SU-DHL-6 (cell line): ENCODE data around the gene LRRC75B.

Experiments used
- H2AFZ ChIP-seq: fragments of 200-600 bp; sonication (generic); 2 replicates; pipeline ENCODE4 v1.6.1; 2014; ENCODE audit warnings: low read depth, mild to moderate bottlenecking, moderate library complexity, mixed read lengths, antibody characterized with exemption, low read length; ENCODE audit not compliant: severe bottlenecking
- H3F3A ChIP-seq: fragments of 200-600 bp; shearing (Covaris generic); 2 replicates; pipeline ENCODE4 v1.6.0; 2016; ENCODE audit warnings: antibody characterized with exemption, mild to moderate bottlenecking; ENCODE audit not compliant: insufficient read depth
- H3K27ac ChIP-seq: fragments of 200-600 bp; sonication (generic); 2 replicates; pipeline ENCODE4 v1.5.1; 2016; ENCODE audit warnings: low read depth, mild to moderate bottlenecking, low read length, moderate library complexity, mixed read lengths
- H3K27me3 ChIP-seq: fragments of 200-600 bp; sonication (generic), shearing (Covaris generic); 2 replicates; pipeline ENCODE4 v1.6.0; 2014; ENCODE audit warnings: mild to moderate bottlenecking, low read length
- H3K36me3 ChIP-seq: fragments of 200-600 bp; sonication (generic); 2 replicates; pipeline ENCODE4 v1.6.1; 2014; ENCODE audit warnings: mild to moderate bottlenecking, low read length, mixed read lengths
- H3K4me2 ChIP-seq: fragments of 300-600, 200-600 bp; shearing (Covaris generic), sonication (generic); 2 replicates; pipeline ENCODE4 v1.6.0; 2014; ENCODE audit warnings: low read length, low read depth, mild to moderate bottlenecking; ENCODE audit not compliant: poor library complexity, severe bottlenecking
- H3K4me3 ChIP-seq: fragments of 200-600 bp; sonication (generic); 2 replicates; pipeline ENCODE4 v1.5.1; 2014; ENCODE audit warnings: antibody characterized with exemption, low read length, mild to moderate bottlenecking, mixed read lengths; ENCODE audit not compliant: insufficient read depth, poor library complexity, severe bottlenecking
- H3K79me2 ChIP-seq: fragments of 200-600 bp; sonication (generic); 2 replicates; pipeline ENCODE4 v1.6.1; 2014; ENCODE audit warnings: mild to moderate bottlenecking, low read length, moderate library complexity; ENCODE audit not compliant: insufficient read depth
- H3K9ac ChIP-seq: fragments of 200-600 bp; sonication (generic); 2 replicates; pipeline ENCODE4 v1.7.0; 2014; ENCODE audit warnings: mild to moderate bottlenecking, low read length
- H3K9me2 ChIP-seq: fragments of 200-600 bp; sonication (generic); replicated peaks from 2 replicates; pipeline ENCODE4 v1.6.1; 2014; ENCODE audit warnings: low read length; ENCODE audit not compliant: insufficient read depth
- H3K9me3 ChIP-seq: fragments of 200-600 bp; sonication (generic); 2 replicates; pipeline ENCODE4 v1.6.1; 2014; ENCODE audit warnings: low read length, mixed read lengths; ENCODE audit not compliant: insufficient read depth
- H4K20me1 ChIP-seq: fragments of 200-600 bp; sonication (generic); 2 replicates; pipeline ENCODE4 v1.6.1; 2014; ENCODE audit warnings: low read depth, mild to moderate bottlenecking, antibody characterized with exemption, low read length, moderate library complexity, mixed read lengths
- CTCF ChIP-seq: fragments of 200-600 bp; sonication (generic); IDR thresholded peaks from one replicate; pipeline ENCODE4 v1.5.1; 2017; ENCODE audit warnings: antibody characterized with exemption, mild to moderate bottlenecking, low read length, moderate library complexity; ENCODE audit not compliant: insufficient read depth, poor library complexity, severe bottlenecking
- EZH2phosphoT487 ChIP-seq: fragments of 200-600 bp; sonication (generic), shearing (Covaris generic); conservative IDR thresholded peaks from 2 replicates; pipeline ENCODE4 v1.6.1; 2018; ENCODE audit warnings: mild to moderate bottlenecking, antibody characterized with exemption, low read length, moderate library complexity, mixed read lengths

The LRRC75B gene

GRCh38 chr22:24590596-24591173 lies 2.2 kb downstream of the LRRC75B start:
- no peaks in the 10 kb centered on the region for H3K27me3 ChIP-seq
- H3K4me2 ChIP-seq = no peak overlapping the region
- no peaks in the 10 kb centered on the region for H4K20me1 ChIP-seq
- no peaks in the 10 kb centered on the region for H3K9me3 ChIP-seq
- H2AFZ ChIP-seq = no peak overlapping the region
- H3K9ac ChIP-seq = no peak overlapping the region
- no peaks in the 10 kb centered on the region for H3K79me2 ChIP-seq
- TF ChIP-seq CTCF (no peak), EZH2phosphoT487 (no peak)
- no peaks in the 10 kb centered on the region for H3F3A ChIP-seq
- H3K27ac ChIP-seq = no peak overlapping the region
- H3K9me2 ChIP-seq = no peaks in the 10 kb centered on the region
- no peak overlapping the region for H3K4me3 ChIP-seq
- H3K36me3 ChIP-seq = no peaks in the 10 kb centered on the region

- Histone ChIP-seq H3K27ac (no peak overlapping the region), H3K9me3 (no peaks in the 10 kb centered on the region), H3K9ac (no peak overlapping the region), H3F3A (no peaks in the 10 kb centered on the region), H4K20me1 (no peaks in the 10 kb centered on the region), H3K79me2 (no peaks in the 10 kb centered on the region), H3K27me3 (no peaks in the 10 kb centered on the region), H2AFZ (no peak overlapping the region), H3K4me2 (no peak overlapping the region), H3K9me2 (no peaks in the 10 kb centered on the region), H3K36me3 (no peaks in the 10 kb centered on the region), H3K4me3 (no peak overlapping the region)
- no peak for TF ChIP-seq EZH2phosphoT487
- no peak for TF ChIP-seq CTCF
Measured at GRCh38 chr22:24589518-24590030, 3.3 kb downstream of the LRRC75B start.

GRCh38 chr22:24588757-24589481 lies 4.0 kb downstream of the LRRC75B start:
- no peak overlapping the region for H3K9ac ChIP-seq
- no peaks in the 10 kb centered on the region for H3K9me2 ChIP-seq
- no peaks in the 10 kb centered on the region for H3K9me3 ChIP-seq
- H3K79me2 ChIP-seq = no peaks in the 10 kb centered on the region
- H4K20me1 ChIP-seq = no peaks in the 10 kb centered on the region
- no peaks in the 10 kb centered on the region for H3K36me3 ChIP-seq
- H3K27ac ChIP-seq = no peak overlapping the region
- no peak overlapping the region for H2AFZ ChIP-seq
- TF ChIP-seq EZH2phosphoT487 (no peak), CTCF (no peak)
- H3K27me3 ChIP-seq = no peaks in the 10 kb centered on the region
- no peak overlapping the region for H3K4me3 ChIP-seq
- H3F3A ChIP-seq = no peaks in the 10 kb centered on the region
- H3K4me2 ChIP-seq = no peak overlapping the region
